Measurements from ENCODE around the gene ATAT1. TPM values are rescaled to one million over a fixed set of nuclear protein-coding genes. Genes with fewer than 3 reads are reported as not detected.

Gene ATAT1
- polyA plus RNA-seq, 1 donor from 2014 or later: 70.4 TPM

DNA sequence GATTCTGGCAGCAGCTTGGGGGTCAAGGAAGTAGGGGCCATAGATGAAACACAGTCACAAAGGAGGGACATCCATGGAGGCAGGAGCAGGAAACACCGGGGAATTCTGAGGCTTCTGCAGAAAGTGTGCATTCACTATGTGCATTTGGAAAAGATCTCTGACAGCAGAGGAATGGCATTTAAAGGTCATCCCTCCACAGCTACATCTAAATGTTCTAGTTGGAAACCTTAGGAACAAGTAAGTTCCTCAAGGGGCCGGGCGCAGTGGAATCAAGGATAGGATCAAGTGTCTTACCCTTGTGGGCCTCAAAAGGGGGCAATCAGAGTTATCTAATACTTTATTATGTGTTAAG is 29.0 kb downstream of the ATAT1 start:
- H2AFZ ChIP-seq (ENCODE audit: low read depth, low read length): no peak overlapping the region
- no peak overlapping the region for H3K4me3 ChIP-seq (ENCODE audit: low read length)
- H3K9me3 ChIP-seq (ENCODE audit: low read length): no peaks in the 10 kb centered on the region
- no peaks in the 10 kb centered on the region for H3K36me3 ChIP-seq (ENCODE audit: insufficient read depth, low read length)
- no peak for TF ChIP-seq EP300 (conservative IDR thresholded peaks at IDR 0.05; ENCODE audit: poor library complexity, severe bottlenecking)
- no peak for TF ChIP-seq SMC3 (conservative IDR thresholded peaks at IDR 0.05; ENCODE audit: poor library complexity)
- no peak for TF ChIP-seq EZH2 (IDR thresholded peaks at IDR 0.05; ENCODE audit: borderline replicate concordance, insufficient read depth, low read length, poor library complexity, severe bottlenecking)
- TF ChIP-seq POLR2AphosphoS5 (IDR thresholded peaks at IDR 0.05): no peak
- TF ChIP-seq MXI1 (conservative IDR thresholded peaks at IDR 0.05; ENCODE audit: poor library complexity, severe bottlenecking): no peak
- no peak for TF ChIP-seq TAF1 (IDR thresholded peaks at IDR 0.05; ENCODE audit: low read depth)
- TF ChIP-seq RAD21 (conservative IDR thresholded peaks at IDR 0.05): no peak
- TF ChIP-seq, protein P1, sequence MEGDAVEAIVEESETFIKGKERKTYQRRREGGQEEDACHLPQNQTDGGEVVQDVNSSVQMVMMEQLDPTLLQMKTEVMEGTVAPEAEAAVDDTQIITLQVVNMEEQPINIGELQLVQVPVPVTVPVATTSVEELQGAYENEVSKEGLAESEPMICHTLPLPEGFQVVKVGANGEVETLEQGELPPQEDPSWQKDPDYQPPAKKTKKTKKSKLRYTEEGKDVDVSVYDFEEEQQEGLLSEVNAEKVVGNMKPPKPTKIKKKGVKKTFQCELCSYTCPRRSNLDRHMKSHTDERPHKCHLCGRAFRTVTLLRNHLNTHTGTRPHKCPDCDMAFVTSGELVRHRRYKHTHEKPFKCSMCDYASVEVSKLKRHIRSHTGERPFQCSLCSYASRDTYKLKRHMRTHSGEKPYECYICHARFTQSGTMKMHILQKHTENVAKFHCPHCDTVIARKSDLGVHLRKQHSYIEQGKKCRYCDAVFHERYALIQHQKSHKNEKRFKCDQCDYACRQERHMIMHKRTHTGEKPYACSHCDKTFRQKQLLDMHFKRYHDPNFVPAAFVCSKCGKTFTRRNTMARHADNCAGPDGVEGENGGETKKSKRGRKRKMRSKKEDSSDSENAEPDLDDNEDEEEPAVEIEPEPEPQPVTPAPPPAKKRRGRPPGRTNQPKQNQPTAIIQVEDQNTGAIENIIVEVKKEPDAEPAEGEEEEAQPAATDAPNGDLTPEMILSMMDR (IDR thresholded peaks at IDR 0.05; ENCODE audit: poor library complexity, severe bottlenecking): no peak
- TF ChIP-seq, protein P2, sequence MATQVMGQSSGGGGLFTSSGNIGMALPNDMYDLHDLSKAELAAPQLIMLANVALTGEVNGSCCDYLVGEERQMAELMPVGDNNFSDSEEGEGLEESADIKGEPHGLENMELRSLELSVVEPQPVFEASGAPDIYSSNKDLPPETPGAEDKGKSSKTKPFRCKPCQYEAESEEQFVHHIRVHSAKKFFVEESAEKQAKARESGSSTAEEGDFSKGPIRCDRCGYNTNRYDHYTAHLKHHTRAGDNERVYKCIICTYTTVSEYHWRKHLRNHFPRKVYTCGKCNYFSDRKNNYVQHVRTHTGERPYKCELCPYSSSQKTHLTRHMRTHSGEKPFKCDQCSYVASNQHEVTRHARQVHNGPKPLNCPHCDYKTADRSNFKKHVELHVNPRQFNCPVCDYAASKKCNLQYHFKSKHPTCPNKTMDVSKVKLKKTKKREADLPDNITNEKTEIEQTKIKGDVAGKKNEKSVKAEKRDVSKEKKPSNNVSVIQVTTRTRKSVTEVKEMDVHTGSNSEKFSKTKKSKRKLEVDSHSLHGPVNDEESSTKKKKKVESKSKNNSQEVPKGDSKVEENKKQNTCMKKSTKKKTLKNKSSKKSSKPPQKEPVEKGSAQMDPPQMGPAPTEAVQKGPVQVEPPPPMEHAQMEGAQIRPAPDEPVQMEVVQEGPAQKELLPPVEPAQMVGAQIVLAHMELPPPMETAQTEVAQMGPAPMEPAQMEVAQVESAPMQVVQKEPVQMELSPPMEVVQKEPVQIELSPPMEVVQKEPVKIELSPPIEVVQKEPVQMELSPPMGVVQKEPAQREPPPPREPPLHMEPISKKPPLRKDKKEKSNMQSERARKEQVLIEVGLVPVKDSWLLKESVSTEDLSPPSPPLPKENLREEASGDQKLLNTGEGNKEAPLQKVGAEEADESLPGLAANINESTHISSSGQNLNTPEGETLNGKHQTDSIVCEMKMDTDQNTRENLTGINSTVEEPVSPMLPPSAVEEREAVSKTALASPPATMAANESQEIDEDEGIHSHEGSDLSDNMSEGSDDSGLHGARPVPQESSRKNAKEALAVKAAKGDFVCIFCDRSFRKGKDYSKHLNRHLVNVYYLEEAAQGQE (IDR thresholded peaks at IDR 0.05; ENCODE audit: borderline replicate concordance): no peak
- H3F3A ChIP-seq (ENCODE audit: insufficient read depth, low read length, poor library complexity, severe bottlenecking): no peaks in the 10 kb centered on the region
- H3K9ac ChIP-seq (ENCODE audit: low read length): no peak overlapping the region
- H3K27ac ChIP-seq (ENCODE audit: low read length): no peak overlapping the region
- no peak overlapping the region for H3K4me2 ChIP-seq (ENCODE audit: low read length)
- H3K79me2 ChIP-seq (replicated peaks; ENCODE audit: insufficient read depth, low read length): no peaks in the 10 kb centered on the region
- H4K20me1 ChIP-seq (ENCODE audit: insufficient read depth): no peaks in the 10 kb centered on the region
- H3K9me2 ChIP-seq (ENCODE audit: insufficient read depth, low read length): no peaks in the 10 kb centered on the region
- H3K27me3 ChIP-seq (ENCODE audit: insufficient read depth, low read depth, low read length): no peaks in the 10 kb centered on the region

DNA sequence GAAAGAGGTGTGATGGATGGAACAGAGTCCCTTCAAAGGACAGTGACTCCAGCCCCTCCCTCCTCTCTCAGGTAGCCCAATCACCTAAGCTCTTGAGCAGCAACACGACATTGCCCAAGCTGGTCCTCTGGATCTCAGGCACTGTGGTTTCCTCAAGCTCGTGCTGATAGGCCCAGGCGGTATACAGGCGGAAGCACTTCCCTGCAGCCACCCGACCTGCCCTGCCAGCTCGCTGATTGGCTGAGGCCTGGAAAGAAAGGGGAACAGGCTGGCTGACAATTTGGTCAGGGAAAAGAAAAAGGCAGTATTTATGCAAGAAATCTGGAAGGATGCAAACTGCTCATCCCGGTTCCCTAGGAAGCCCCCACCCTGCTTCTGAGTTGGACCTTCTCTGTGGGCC is 29.8 kb downstream of the ATAT1 start:
- Histone ChIP-seq H3K36me3 (ENCODE audit: insufficient read depth, low read length) (no peaks in the 10 kb centered on the region), H3K79me2 (replicated peaks; ENCODE audit: insufficient read depth, low read length) (no peaks in the 10 kb centered on the region), H2AFZ (ENCODE audit: low read depth, low read length) (no peak overlapping the region), H3K4me2 (ENCODE audit: low read length) (no peak overlapping the region), H3K27me3 (ENCODE audit: insufficient read depth, low read depth, low read length) (no peaks in the 10 kb centered on the region), H4K20me1 (ENCODE audit: insufficient read depth) (no peaks in the 10 kb centered on the region), H3K27ac (ENCODE audit: low read length) (no peak overlapping the region), H3F3A (ENCODE audit: insufficient read depth, low read length, poor library complexity, severe bottlenecking) (no peaks in the 10 kb centered on the region), H3K4me3 (ENCODE audit: low read length) (no peak overlapping the region), H3K9me2 (ENCODE audit: insufficient read depth, low read length) (no peaks in the 10 kb centered on the region), H3K9ac (ENCODE audit: low read length) (no peak overlapping the region), H3K9me3 (ENCODE audit: low read length) (no peaks in the 10 kb centered on the region)
- TF ChIP-seq, protein P2 (IDR thresholded peaks at IDR 0.05; ENCODE audit: borderline replicate concordance): no peak
- TF ChIP-seq EP300 (conservative IDR thresholded peaks at IDR 0.05; ENCODE audit: poor library complexity, severe bottlenecking) (no peak), MXI1 (conservative IDR thresholded peaks at IDR 0.05; ENCODE audit: poor library complexity, severe bottlenecking) (no peak), EZH2 (IDR thresholded peaks at IDR 0.05; ENCODE audit: borderline replicate concordance, insufficient read depth, low read length, poor library complexity, severe bottlenecking) (no peak), POLR2AphosphoS5 (IDR thresholded peaks at IDR 0.05) (no peak), RAD21 (conservative IDR thresholded peaks at IDR 0.05) (no peak), SMC3 (conservative IDR thresholded peaks at IDR 0.05; ENCODE audit: poor library complexity) (no peak), TAF1 (IDR thresholded peaks at IDR 0.05; ENCODE audit: low read depth) (no peak)
- TF ChIP-seq, protein P1 (IDR thresholded peaks at IDR 0.05; ENCODE audit: poor library complexity, severe bottlenecking): no peak

Data from neural cell (in vitro differentiated cells).